ENCODE data around the gene MED9.

Gene MED9

DNA sequence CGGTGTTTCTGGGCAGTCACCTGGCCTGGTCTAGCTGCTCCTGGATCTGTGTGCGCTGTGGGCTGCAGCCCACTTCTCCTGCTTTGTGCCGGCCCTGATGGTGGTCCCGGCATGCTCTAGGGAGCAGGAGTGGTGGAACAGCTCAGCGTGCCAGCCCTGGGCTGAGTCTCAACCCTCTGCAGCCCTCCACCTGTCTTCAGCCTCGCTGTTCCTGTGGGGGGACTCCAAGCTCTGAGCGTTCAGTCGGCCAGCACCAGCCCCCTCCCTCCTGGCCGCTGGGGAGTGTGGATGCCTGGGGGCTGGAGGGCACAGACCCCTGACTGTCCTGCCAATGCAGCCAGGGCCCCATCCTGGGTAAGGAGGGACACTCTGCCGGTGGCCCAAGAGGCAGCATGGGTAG is 43.1 kb downstream of the MED9 start:
- DNase-seq: no peak

DNA sequence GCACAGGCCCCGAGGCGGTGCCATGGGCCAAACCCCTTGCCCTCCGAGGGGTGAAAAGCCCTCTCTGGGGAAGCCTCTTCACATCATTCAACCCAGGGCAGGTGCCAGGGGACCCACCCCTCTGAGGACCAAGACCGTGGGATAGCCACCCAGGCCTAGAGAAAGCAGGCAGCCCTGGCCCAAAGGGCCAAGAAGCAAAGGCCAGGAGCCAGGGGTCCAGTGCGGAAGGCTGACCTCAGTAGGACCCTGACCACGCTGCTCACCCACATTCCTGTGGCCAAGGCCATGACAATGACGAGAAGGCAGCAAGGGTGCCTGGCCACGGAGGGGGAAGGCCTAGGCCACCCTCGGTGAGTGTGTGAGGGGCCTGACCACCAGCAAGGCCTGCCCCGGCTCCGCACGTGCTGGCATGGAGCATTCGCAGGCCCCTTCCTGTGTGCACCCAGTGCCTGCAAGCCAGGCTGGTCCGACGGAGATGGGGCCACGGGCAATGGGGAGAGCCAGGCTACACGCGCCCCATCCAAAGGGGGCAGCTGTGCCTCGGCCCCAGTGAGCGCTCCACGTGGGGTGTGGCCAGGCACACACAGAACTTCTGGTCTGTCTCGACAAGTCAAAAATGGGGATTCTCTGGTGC is 43.9 kb downstream of the MED9 start:
- no peak for DNase-seq

DNA sequence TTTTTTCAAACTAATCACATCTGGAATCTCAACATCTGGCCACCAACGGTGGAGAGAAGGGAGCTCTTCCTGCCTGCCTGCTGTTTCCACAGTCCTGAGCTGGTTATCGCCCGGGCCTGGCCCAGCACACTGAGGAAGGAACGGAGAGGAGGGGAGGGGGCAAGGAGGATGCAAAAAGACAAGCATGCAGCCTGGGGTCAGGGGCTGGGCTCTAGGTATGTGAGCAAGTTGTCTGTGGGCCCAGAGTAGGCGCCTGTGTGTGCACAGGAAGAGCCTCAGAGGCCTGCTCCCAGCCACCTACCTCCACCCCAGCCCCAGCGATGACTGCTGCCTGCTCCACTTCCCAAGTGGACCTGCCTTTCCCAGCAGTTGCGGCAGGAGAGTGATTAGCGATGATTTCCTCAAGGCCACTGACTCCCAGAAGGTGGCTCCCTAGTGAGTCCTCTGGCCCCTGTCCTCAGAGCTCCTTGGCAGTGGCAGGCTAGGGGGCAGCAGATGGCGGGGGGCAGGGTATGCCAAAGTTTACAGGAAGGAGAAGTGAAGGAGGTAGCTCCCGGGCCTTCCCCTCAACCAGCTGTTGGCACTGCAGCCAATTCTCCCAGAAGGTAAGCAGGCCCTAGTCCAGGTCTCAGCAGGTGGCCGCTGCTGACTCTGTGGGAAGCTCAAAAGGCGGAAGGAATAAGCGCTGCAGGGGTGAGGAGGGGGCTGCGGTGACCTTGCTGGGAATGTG is 46.4 kb downstream of the MED9 start:
- DNase-seq: no peak

DNA sequence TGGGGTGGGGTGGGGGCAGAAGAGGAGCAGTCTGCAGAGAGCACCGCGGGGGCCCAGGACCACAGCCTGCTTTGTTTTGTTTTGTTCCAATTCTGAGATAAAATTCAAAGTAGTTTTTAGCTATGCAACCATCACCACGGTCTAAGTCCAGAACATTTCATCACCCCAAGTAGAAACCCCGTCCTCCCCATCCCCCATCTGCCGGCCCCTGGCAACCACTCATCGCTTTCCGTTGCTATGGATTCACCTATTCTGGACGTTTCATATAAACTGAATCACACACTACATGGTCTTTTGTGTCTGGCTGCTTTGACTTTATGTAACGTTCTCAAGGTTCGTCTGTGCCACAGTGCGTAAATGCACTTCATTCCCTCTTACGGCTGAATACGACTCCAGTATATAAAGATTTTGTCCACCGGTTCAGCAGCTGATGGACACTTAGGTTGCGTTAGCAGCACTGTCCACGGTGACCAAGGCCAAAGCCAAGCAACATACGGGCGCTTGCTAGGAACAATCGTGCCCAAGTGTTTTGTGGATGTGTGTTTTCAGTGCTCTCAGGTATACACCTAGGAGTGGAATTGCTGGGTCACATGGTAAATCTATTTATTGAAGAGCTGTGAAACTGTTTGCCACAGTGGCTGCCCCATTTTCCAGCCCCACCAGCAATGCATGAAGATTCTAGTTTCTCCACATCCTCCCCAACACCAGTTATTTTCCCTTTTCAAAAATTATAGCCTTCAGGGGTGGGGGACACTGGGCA is 47.1 kb downstream of the MED9 start:
- no peak for DNase-seq

DNA sequence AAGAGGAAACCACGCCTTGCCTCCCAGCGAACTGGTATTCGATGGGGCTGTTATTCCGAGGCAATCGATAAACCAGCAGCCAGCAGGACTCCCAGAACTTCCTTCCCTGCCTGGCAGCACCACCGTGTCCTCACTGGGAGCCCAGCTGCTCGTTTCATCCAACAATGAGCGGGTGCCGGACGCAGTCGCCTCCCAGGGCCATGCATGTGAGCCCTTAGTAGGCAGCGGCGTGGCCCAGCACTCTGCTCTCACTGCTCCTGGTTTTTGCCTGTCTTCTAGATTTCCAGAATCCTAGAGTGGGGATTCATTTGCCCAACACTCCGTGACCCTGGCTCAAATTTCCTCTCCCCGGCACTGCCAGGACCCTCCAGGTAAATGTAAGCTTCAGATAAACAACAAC is 48.5 kb downstream of the MED9 start:
- DNase-seq: no peak

DNA sequence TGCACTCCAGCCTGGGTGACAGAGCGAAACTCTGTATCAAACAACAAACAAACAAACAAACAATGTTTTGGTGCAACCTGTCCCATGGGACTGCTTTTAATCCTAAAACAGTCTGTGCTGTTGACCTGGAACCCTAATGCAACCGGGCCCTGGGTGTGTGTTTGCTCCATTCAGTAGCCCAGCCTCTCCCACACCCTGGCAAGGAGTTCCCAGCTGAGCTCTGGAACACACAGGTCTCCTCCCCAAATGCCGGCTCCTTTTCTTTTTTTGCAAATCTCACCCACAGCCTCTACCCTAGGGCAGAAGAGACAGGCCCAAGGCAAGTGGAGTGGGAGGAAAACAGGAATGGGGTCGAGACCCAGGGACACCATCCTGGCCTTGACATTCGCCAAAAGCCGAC is 49.2 kb downstream of the MED9 start:
- DNase-seq: no peak

DNA sequence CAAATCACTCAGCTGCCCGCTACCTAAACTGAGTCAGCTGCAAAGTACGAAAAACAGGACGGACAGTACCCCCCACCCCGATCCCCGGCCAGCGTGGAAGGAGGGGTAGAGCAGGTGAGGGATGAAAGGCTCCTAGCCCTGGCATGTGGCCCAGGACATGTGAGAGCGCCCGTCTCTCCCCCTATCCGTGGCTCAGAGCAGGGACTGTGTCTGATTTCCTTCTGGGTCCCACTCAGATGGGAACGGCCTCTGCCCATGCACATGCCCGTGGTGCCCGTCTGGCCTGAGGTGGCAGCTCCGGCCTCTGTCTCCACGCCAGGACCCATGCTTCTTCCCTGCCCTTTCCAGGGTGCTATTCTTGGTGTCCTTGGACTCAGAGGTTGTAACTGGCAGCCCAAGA is 49.6 kb downstream of the MED9 start:
- no peak for DNase-seq

DNA sequence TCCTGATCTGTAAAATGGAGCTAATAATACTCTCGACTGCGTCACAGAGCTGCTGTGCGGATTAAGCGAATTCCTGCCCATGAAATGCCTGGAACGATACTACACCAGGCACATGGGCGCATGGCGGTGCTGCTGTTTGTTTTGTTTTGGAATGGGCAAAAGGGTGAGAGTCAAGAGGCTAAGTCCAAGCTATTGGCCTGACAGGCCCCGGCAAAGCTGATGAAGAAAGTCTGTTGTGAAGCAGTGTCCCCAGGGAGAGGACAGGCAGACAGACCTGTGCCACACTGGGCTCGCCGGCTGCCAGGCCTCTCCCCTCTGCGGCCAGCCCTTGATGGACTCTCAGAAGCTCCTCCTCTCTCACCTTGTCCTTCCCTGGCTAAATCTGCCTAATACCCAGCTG is 50.7 kb downstream of the MED9 start:
- DNase-seq: no peak

DNA sequence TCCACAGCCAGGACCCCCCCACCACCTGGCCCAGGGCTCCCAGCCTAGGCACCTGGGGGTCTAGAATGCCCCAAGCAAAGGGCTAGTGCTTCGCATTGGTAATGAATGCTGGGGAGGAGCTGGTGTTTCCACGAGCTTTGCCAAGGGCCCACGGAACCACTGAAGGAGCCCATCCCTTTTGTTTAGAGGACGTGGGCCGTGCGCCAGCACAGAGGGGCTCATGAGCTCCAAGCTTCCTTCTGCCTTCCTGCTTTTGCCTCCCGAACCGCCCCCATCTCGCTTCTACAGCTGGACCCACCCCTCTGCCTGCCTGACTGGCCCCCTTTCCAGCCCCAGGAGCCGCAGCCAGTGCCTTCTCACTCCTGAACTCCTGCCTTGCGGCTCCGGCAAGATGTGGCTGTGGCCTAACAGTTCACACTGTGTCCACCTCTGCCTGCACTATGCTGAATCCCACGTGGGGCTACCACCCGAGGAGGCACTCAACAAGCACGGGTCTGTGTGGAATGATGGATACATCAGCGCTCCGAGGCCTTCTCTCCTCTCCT is 51.2 kb downstream of the MED9 start:
- DNase-seq: no peak

DNA sequence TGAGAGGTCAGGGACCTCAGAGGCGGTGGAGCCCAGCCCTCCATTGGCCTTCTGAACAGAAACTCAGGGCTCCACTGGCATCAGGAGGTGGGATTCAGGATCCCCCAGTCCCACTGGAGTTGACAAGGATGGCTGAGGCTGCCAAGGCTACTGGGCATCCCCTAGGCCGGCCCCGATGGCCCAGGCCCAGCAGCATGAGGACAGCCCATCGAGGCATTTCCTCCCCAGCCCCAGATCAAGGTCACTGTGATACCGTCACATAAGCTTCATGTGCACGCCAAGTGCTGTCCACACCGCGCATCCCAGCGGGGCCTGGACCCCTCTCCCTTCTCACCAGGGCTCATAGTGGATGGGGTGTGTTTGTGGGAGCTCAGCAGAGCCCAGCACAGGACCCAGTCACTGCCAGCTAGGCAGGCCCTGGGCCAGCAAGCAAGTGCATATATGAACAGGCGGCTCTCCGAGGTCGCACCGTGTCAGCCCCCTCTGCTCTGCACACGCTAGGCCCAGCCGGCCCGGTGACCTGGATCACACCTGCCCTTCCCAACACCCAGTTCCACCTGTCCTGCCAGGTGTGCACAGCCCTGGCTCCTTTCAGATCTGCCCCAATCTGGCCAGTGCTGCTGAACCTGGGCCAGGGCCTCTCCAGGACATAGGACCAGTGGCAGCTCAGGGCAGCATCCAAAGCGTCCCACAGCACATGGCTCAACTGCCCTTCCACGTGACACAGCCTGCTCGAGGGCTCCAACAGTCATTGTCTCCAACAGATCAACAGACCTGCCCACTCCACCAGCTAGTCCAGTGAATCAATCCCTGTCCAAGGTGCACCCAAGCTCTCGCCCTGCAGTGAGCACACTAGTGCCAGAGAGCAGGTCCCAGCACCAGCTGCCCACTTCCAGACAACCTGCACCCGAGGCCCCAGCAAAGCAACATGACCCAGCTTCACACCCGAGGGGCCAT is 52.2 kb downstream of the MED9 start:
- DNase-seq: no peak

DNA sequence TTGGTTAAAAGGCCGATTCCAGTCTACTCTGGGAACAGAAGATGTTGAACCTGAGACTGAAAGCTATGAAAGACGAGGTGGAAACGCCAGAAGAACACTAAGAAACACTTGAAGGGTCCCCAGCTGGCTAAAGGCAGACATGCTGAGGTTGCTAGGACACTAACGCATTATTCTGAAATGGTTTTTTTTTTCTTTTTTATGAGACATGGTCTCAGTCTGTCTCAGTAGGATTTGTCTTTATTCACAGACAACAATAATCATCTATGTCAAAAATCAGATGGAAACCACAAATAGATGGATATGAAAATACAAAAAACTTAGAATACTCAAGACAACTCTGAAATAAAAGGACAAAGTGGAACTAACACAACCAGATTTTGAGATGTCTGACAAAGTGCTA is 54.4 kb downstream of the MED9 start:
- DNase-seq: no peak

DNA sequence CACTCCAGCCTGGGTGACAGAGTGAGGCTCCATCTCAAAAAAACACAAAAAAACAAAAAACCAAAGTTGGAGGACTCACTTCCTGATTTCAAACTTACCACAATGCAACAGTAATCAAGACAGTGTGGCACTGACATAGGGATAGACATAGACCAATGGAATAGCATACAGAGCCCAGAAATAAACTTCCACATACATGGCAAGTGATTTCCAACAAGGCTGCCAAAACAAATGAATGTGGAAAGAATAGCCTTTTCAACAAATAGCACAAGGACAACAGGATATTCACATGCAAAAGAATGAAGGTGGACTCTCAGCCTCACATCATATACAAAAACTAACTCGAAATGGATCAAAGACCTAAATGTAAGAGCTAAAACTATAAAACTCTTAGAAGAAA is 56.2 kb downstream of the MED9 start:
- no peak for DNase-seq

DNA sequence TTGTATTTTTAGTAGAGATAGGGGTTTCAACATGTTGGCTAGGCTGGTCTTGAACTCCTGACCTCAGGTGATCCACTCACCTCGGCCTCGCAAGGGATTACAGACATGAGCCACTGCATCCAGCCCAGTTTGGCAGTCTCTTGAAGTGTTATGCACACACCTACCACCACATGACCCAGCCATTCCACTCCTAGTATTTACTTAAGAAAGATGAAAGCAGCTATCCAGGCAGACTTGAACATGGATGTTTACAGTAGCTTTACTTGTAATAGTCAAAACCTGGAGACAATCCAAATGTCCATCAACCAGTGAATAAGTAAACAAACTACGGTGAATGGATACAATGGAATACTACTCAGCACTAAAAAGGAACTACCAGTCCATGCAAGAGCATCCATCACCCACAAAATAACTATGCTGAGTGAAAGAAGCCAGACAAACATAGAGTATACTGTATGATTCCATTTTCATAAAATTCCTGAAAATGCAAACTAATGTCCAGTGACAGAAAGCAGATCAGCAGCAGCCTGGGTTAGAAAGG is 57.2 kb downstream of the MED9 start:
- DNase-seq: no peak

DNA sequence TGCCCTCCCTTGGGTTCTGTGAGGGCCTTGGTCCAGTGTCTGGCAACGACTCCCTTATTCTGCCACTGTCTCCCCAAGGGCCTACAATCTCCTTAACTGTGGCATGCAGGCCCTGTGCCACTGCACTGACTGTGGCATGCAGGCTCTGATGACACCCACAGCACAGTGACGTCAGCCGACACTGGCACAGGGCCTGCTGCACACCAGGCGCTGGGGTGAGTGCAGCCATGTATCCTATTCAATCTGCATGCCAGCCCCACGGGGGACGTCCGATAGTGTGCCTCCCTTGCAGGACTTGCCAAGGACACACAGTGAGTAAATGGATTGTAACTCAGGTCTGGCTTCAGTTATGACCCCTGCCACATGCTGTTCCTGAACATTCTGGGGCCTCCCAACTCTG is 59.2 kb downstream of the MED9 start:
- no peak for DNase-seq

DNA sequence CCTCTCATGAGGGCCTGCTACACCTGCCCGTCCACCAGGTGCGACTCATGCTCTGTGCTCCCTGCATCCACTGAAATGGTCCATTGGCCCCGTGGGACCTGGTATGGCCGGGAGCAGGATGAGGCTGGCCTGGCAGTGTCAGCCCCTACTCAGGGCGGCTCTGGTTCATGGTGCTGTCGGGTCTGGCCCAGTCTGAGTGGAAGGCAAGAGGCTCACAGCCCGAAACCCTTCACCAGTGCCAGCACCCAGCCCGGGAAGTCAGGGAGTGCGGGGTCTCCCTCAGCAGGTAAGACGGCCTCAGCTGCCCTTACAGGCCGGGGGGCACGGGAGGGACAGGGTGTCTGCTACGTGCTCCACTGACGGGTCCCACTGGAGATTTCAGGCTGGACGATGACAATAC is 59.9 kb downstream of the MED9 start:
- DNase-seq: no peak

DNA sequence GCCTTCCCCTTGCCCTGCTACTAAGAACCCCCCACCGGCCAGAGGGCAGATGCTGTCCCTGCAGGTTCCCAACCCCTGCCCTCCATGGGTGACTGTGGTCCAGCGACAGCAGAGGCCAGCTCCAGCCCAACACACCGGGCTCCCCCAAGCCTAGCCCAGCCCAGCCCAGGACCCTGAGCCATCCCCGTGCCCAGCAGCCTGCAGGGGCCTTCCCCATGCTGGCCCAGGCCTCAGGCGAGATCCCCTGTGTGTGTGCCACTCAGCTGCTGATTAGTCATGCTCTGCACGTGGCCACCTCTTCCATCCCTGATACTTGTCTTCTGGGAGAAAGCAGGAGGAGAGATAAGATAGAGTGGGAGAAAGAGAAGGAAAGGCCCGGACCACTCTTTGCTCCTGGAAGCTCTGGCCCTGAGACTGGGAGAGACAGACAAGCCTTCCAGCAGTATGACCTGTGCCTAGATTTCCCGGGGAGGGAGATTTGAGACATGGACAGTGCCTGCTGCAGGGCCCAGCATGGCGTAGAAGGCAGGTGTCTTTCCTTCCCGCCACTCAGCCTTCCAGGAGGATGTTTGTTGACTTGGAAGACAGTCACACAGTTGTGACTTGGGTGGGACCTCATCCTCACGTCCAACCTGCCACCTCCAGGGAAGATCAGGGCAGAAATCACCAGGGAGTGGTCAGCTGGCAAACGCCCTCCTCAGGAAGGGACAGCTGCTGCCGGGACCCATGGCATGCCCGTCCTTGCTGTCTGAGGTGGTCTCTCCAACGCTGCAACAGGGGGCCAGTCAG is 60.7 kb downstream of the MED9 start:
- no peak for DNase-seq

DNA sequence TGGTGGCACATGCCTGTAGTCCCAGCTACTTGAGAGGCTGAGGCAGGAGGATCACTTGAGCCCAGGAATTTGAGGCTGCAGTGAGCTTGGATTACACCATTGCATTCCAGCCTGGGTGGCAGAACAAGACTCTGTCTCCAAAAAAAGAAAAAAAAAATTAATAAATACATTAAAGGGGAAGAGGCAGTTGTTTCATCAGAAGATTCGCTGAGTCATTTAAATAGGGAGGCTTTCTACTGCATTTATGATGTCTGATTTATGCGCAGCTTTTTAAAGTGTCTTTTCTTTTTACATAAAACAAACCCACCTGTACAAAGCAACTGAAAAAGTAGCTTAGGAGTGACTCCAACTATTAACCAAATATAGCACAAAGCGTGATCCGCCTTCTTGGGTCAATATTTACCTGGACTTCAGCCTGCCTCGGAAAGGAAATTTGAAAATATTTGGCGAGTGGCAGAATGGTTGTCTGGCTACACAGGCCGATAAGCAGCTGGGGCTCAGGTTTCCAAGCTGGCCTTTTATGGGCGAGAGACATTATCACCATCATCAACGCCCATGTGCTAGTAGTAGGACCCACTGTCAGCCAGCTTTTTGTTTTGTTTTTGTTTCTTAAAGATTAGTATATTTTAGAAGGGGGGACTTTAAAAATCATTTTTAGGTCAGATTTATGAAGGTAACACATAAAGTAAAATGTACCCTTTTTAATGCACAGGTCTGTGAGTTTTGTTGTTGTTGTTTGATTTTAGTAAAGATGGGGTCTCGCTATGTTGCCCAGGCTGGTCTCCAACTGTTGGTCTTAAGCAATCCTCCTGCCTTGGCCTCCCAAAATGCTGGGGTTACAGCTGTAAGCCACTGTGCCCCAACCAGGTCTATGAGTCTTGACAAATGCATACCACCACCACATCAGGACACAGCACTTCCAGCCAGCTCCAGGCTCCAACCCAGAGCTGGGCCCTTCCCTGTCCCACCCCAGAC is 61.9 kb downstream of the MED9 start:
- no peak for DNase-seq

DNA sequence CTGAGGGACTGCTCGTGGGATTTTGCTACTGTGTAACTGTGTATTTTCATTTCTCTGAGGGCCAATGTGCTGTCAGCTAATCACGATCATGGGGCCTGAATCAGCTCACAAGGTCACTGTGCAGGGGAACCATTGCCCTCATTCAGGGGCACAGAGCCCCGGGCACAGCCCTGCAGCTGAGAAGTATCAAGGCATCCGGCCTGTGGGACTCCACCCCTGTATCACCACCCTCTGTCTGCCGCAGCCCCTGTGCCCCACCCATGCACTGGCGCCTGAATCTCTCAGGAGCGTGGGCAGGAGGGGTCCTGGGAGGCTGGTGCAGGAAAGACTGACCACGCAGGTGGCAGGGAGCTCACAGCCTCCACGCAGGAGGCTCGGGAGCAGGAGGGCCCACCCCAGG is 62.8 kb downstream of the MED9 start:
- DNase-seq: no peak

DNA sequence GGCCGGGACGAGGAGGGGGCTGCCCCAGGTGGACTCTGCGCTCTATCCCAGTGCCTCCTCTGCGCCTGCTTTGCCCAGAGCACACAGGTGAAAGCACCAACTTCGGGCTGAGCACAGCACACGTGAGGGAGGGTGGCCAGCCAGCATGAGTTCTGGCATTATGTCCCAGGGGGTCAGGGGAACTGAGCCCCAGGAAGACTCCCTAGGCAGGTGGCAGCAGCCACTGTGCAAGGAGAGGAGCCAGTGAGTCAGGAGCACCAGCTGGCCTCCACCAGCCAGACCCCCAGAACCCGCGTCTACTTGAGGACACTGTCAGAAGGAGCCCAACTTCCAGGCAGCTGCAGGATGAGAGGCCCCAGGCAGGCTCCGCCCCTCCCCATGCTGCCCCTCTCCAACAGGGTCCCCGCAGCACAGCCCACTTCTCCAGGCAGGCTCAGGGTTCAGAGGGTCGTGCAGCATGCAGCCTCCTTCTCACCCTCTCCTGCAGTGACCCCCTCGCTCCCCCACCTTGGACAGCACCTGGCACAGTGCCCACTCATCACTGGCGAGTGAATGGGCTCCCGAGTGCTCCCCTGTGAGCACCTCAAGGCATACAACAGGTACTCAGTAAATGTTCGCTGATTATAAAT is 63.6 kb downstream of the MED9 start:
- DNase-seq: no peak

All from NCI-H1048 (cell line).